HUES64 (cell line): Measurements from ENCODE around the gene RAB11FIP4.

ENCODE experiments used
- H3K27ac ChIP-seq: 2 replicates; pipeline ENCODE4 v1.7.0; 2013; ENCODE audit warnings: low read depth, low read length, inconsistent platforms
- H3K27me3 ChIP-seq: 2 replicates; pipeline ENCODE4 v1.6.1; 2013; ENCODE audit warnings: mild to moderate bottlenecking, low read length; ENCODE audit not compliant: insufficient read depth
- H3K36me3 ChIP-seq: 2 replicates; pipeline ENCODE4 v1.6.1; 2013; ENCODE audit warnings: mild to moderate bottlenecking, low read length; ENCODE audit not compliant: insufficient read depth
- H3K4me1 ChIP-seq: 2 replicates; pipeline ENCODE4 v1.6.1; 2013; ENCODE audit warnings: mild to moderate bottlenecking, low read length, moderate library complexity; ENCODE audit not compliant: insufficient read depth
- H3K4me3 ChIP-seq: 2 replicates; pipeline ENCODE4 v1.5.1; 2013; ENCODE audit warnings: mild to moderate bottlenecking, low read length, moderate library complexity
- H3K9ac ChIP-seq: 2 replicates; pipeline ENCODE4 v1.6.1; 2013; ENCODE audit warnings: mild to moderate bottlenecking, low read depth, low read length
- H3K9me3 ChIP-seq: 2 replicates; pipeline ENCODE4 v1.6.1; 2013; ENCODE audit warnings: low read depth, low read length; ENCODE audit not compliant: insufficient read depth
- WGBS: fragments of 150-250, 120-280 bp; methylation state at CpG from one replicate; pipeline ENCODE4 v1.1.7; 2013; ENCODE audit warnings: missing lambda C conversion rate; 5-methylcytosine and 5-hydroxymethylcytosine counted together

RAB11FIP4 gene

GRCh38 chr17:31499771-31500554 lies 108.5 kb downstream of the RAB11FIP4 start:
- Histone ChIP-seq H3K27ac (peak overlapping the region; percentile 93), H3K36me3 (no peaks in the 10 kb centered on the region), H3K4me3 (peak overlapping the region; percentile 21; the same call in 1 of the 2 replicates), H3K9ac (peak overlapping the region; percentile 46), H3K9me3 (no peaks in the 10 kb centered on the region), H3K27me3 (no peaks in the 10 kb centered on the region), H3K4me1 (peaks cover 30% of the 10 kb centered on the region)
- WGBS, result 45% methylated on average over 11 of the region's 11 CpGs

- Histone ChIP-seq H3K9me3 (no peaks in the 10 kb centered on the region), H3K9ac (no peak overlapping the region), H3K27ac (no peak overlapping the region), H3K36me3 (no peaks in the 10 kb centered on the region), H3K4me3 (no peak overlapping the region), H3K4me1 (no peaks in the 10 kb centered on the region), H3K27me3 (no peaks in the 10 kb centered on the region)
- 95% methylated on average over 1 of the region's 1 CpG for WGBS
Measured at GRCh38 chr17:31506517-31506916, 115.0 kb downstream of the RAB11FIP4 start.

- Histone ChIP-seq H3K36me3 (no peaks in the 10 kb centered on the region), H3K27ac (no peak overlapping the region), H3K9ac (no peak overlapping the region; the same call in 1 of the 2 replicates), H3K4me1 (no peaks in the 10 kb centered on the region), H3K4me3 (no peak overlapping the region), H3K9me3 (no peaks in the 10 kb centered on the region), H3K27me3 (no peaks in the 10 kb centered on the region)
- 86% methylated on average over 13 of the region's 13 CpGs for WGBS
Measured at GRCh38 chr17:31508288-31509094, 117.0 kb downstream of the RAB11FIP4 start.

- WGBS, result 82% methylated on average over 13 of the region's 13 CpGs
- H3K4me3 ChIP-seq, result no peak overlapping the region
- H3K27ac ChIP-seq, result no peak overlapping the region
- no peak overlapping the region for H3K9ac ChIP-seq
- no peaks in the 10 kb centered on the region for H3K9me3 ChIP-seq
- H3K27me3 ChIP-seq, result no peaks in the 10 kb centered on the region
- H3K4me1 ChIP-seq, result no peaks in the 10 kb centered on the region
- H3K36me3 ChIP-seq, result no peaks in the 10 kb centered on the region
Measured at GRCh38 chr17:31509095-31509804, 117.8 kb downstream of the RAB11FIP4 start.

GRCh38 chr17:31509805-31510177 lies 118.3 kb downstream of the RAB11FIP4 start:
- 94% methylated on average over 5 of the region's 5 CpGs for WGBS
- no peak overlapping the region for H3K4me3 ChIP-seq
- no peak overlapping the region for H3K9ac ChIP-seq
- no peaks in the 10 kb centered on the region for H3K4me1 ChIP-seq
- H3K9me3 ChIP-seq, result no peaks in the 10 kb centered on the region
- 0 out of 2 replicates have a peak overlapping the region, but pooled peaks have one; percentile 13 for H3K27ac ChIP-seq
- no peaks in the 10 kb centered on the region for H3K36me3 ChIP-seq
- no peaks in the 10 kb centered on the region for H3K27me3 ChIP-seq

- Histone ChIP-seq H3K9me3 (no peaks in the 10 kb centered on the region), H3K4me3 (no peak overlapping the region), H3K27ac (no peak overlapping the region), H3K4me1 (no peaks in the 10 kb centered on the region), H3K27me3 (no peaks in the 10 kb centered on the region), H3K36me3 (no peaks in the 10 kb centered on the region), H3K9ac (no peak overlapping the region)
- 92% methylated on average over 14 of the region's 14 CpGs for WGBS
Measured at GRCh38 chr17:31510308-31511194, 119.1 kb downstream of the RAB11FIP4 start.

GRCh38 chr17:31511195-31511578 lies 119.7 kb downstream of the RAB11FIP4 start:
- Histone ChIP-seq H3K9ac (no peak overlapping the region), H3K9me3 (no peaks in the 10 kb centered on the region), H3K4me1 (no peaks in the 10 kb centered on the region), H3K4me3 (no peak overlapping the region), H3K36me3 (no peaks in the 10 kb centered on the region), H3K27me3 (no peaks in the 10 kb centered on the region), H3K27ac (no peak overlapping the region)
- 97% methylated on average over 9 of the region's 9 CpGs for WGBS

GRCh38 chr17:31511580-31511979 lies 120.1 kb downstream of the RAB11FIP4 start:
- no peaks in the 10 kb centered on the region for H3K27me3 ChIP-seq
- H3K27ac ChIP-seq, result no peak overlapping the region
- WGBS, result 92% methylated on average over 9 of the region's 9 CpGs
- no peak overlapping the region for H3K9ac ChIP-seq
- H3K9me3 ChIP-seq, result no peaks in the 10 kb centered on the region
- no peak overlapping the region for H3K4me3 ChIP-seq
- H3K36me3 ChIP-seq, result no peaks in the 10 kb centered on the region
- no peaks in the 10 kb centered on the region for H3K4me1 ChIP-seq

GRCh38 chr17:31512104-31512740 lies 120.7 kb downstream of the RAB11FIP4 start:
- H3K9ac ChIP-seq, result no peak overlapping the region; the same call in 1 of the 2 replicates
- no peaks in the 10 kb centered on the region for H3K4me1 ChIP-seq
- no peak overlapping the region for H3K27ac ChIP-seq
- 95% methylated on average over 15 of the region's 15 CpGs for WGBS
- H3K9me3 ChIP-seq, result no peaks in the 10 kb centered on the region
- no peak overlapping the region for H3K4me3 ChIP-seq
- no peaks in the 10 kb centered on the region for H3K36me3 ChIP-seq
- H3K27me3 ChIP-seq, result no peaks in the 10 kb centered on the region

- Histone ChIP-seq H3K27ac (no peak overlapping the region), H3K4me1 (no peaks in the 10 kb centered on the region), H3K9ac (no peak overlapping the region), H3K27me3 (no peaks in the 10 kb centered on the region), H3K4me3 (no peak overlapping the region), H3K36me3 (no peaks in the 10 kb centered on the region), H3K9me3 (no peaks in the 10 kb centered on the region)
- 93% methylated on average over 12 of the region's 12 CpGs for WGBS
Measured at GRCh38 chr17:31512796-31513195, 121.3 kb downstream of the RAB11FIP4 start.
